GM11168 (cell line): ENCODE data around the gene CABP7.

Experiments
- in situ Hi-C: fragments of 300-500 bp; cut with MboI; formaldehyde crosslinking; loops from one replicate; pipeline ENCODE4 v1.12.0; 2022; ENCODE audit warnings: low sequenced_read_pairs; ENCODE audit not compliant: unreplicated experiment

Gene CABP7

GRCh38 chr22:29766632-29767170 is 46.9 kb downstream of the CABP7 start, which contains the start of gene ZMAT5:
Gene ZMAT5, minus strand, starts transcription at chr22:29767007. Its CDS starts 18,463 bp downstream, at chr22:29748544.
- in situ Hi-C loops, result no loop called here

- in situ Hi-C loops, result no loop called here
These were observed 47.6 kb downstream of the CABP7 start, which contains the start of gene UQCR10 for GRCh38 chr22:29767171-29768051. Gene UQCR10, plus strand, starts transcription at chr22:29767369. Its CDS starts 30 bp downstream, at chr22:29767399.

- in situ Hi-C loops, result no loop called here
These were observed 48.4 kb downstream of the CABP7 start for GRCh38 chr22:29768052-29768693.

DNA sequence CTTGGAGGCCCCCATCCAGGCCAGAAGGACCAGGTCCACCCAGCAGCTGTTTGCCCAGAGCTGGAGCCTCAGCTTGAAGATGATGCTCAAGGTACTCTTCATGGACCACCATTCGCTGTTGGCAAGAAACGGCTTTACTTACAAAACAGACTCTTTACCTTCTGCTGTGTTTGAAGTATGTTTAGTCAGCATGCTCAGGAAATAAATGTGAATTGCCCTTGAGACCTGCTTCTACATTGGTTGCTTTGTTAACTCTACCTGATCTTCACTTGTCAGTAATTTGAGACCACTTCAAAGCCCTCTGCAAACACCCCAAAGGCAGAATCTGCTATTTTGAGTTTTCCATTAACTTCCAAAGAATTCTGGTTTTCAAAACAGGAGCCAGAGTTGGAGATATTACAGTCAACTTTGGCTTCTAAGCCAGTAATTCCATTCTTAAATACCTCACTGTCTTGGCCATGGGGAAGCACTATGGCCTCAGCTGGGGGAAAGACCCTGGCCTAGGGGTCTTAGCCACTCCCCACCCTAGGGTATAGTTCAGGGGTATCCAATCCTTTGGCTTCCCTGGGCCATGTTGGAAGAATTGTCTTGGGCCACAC is 50.0 kb downstream of the CABP7 start:
- in situ Hi-C loops, result no loop called here

DNA sequence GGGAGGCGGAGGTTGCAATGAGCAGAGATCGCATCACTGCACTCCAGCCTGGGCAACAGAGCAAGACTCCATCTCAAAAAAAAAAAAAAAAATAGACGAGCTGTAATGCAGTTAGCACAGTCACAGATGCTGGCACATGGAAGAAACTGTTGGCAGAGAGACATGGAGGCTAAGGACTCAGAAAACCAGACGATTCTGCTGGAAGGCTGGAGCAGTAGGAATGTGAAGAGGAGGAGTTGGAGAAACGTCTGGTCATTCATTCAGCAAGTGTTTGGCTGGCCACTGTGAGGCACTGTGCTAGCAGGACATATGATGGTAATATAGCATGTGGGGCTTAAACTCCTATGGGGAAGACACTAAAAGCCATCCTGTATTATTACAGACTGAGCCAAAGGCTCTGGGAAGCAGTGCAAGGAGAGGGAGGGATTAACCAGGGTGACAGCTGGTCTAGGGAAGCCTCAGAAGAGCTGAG is 52.4 kb downstream of the CABP7 start:
- in situ Hi-C loops, result no loop called here

DNA sequence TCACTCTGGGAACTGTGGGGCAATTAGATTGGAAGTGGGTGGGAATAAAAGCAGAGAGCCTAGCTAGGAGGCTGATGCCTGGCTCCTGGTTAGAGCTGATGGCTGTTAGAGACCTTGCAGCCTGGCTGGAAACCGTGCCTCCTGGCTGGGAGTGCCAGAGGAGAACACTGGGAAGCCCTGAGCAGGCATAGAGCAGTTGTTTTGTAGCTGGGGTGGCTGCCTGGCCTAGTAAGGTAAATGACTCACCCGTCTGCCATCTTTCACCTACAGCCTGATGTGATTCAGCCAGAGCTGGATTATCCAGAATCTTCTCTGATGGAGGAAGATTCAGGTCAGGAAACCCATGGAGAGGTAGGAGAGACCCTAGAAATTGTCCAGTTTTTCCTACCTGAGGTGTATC is 53.4 kb downstream of the CABP7 start:
- in situ Hi-C loops, result no loop called here

DNA sequence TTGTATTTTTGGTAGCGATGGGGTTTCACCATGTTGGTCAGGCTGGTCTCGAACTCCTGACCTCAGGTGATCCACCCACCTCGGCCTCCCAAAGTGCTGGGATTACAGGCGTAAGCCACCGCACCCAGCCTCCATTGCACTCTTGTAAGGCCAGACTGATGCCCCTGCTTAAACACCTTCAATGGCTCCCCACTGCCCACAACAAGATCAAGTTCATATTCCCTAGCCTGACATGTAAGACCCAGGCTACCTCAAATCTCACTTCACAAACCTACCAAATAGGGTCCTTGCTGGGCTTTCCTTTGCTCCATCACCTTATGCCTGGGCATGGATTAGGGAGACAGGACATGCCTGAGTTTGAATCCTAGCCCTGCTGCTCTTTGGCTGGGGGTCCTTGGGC is 60.4 kb downstream of the CABP7 start:
- in situ Hi-C loops, result no loop called here

DNA sequence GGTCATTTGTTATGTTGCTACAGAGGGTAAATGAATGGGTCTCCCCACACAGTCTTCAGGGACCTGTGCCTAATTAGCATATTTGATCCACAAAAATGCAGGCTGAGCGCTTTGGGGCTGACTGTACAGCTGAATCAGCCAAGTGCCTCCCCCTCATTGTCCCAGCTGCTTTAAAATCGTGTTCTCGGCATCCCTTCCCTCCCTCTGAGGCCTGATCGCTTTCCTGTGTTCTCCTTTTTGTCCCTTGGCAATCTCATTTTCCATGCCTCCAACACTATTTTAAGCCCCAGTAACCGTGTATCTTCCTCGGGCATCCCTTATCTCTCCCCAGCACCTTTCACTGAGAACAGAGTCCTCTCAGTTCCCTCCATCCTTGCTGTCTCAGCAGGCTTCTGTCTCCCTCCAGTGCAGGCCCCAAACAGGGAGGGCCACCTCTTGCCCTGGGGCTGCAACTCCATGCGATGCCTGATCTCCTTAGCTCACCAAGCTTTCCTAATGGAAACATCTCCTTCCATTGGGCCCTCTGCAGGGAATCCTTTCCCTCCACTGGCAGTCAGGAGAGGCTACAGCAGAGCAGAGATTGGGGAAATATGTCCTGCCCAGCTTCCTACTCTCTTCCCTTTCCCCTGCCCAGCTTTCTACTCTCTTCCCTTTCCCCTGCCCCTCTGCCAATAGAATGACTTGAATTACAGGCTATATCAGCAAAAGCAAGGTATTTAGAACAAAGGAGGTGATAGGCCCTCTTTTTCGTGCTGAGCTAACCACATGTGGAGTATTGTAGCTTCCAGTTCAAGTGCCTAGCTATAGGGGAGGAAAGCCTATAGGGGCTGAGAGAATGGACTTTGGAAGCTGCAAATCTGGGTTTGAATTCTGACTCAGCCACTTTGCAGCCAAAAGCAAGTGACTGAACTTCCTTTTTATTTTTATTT is 61.2 kb downstream of the CABP7 start:
- in situ Hi-C loops, result no loop called here
